ENCODE results near the gene ERI3. TPM values are rescaled to one million over a fixed set of nuclear protein-coding genes. Genes with fewer than 3 reads are reported as not detected.

ERI3 gene
- total RNA-seq, 1 experiment from 2014 or later, result 83.4 TPM

GRCh38 chr1:44271646-44272045 is 83.4 kb downstream of the ERI3 start:
- TF ChIP-seq CTCF (IDR thresholded peaks at IDR 0.05; ENCODE audit: unreplicated experiment), result no peak
- CTCF ChIA-PET, result interaction anchor here (0.9 to 1.7 kb wide), 2 partner anchors 54 to 322 kb away, joined by 3 to 6 read pairs; no protein-coding TSS in a partner anchor
- Mint-ChIP-seq H3K36me3 (ENCODE audit: insufficient read depth, unreplicated experiment) (peaks cover 16% of the 10 kb centered on the region), H3K9me3 (ENCODE audit: unreplicated experiment) (no peaks in the 10 kb centered on the region), H3K27ac (ENCODE audit: low read depth, unreplicated experiment) (peak overlapping the region; percentile 17), H3K4me3 (ENCODE audit: unreplicated experiment) (no peak overlapping the region), H3K27me3 (ENCODE audit: insufficient read depth, unreplicated experiment) (no peaks in the 10 kb centered on the region), H3K4me1 (ENCODE audit: insufficient read depth, unreplicated experiment) (peaks cover 7% of the 10 kb centered on the region)
- DNase-seq (ENCODE audit: unreplicated experiment), result no peak
- POLR2A ChIA-PET, result no interaction called here
- intact Hi-C loops (cut with micrococcal nuclease), result no loop called here
- no TSS peak for BruUV-seq (replicated peaks)

GRCh38 chr1:44270686-44271628 is 84.1 kb downstream of the ERI3 start:
- no peak for TF ChIP-seq CTCF (IDR thresholded peaks at IDR 0.05; ENCODE audit: unreplicated experiment)
- Mint-ChIP-seq H3K27me3 (ENCODE audit: insufficient read depth, unreplicated experiment) (no peaks in the 10 kb centered on the region), H3K4me3 (ENCODE audit: unreplicated experiment) (no peak overlapping the region), H3K36me3 (ENCODE audit: insufficient read depth, unreplicated experiment) (peaks cover 16% of the 10 kb centered on the region), H3K27ac (ENCODE audit: low read depth, unreplicated experiment) (peak overlapping the region; percentile 17), H3K4me1 (ENCODE audit: insufficient read depth, unreplicated experiment) (peaks cover 7% of the 10 kb centered on the region), H3K9me3 (ENCODE audit: unreplicated experiment) (no peaks in the 10 kb centered on the region)
- ChIA-PET POLR2A (no interaction called here), CTCF (interaction anchor here (0.7 to 1.3 kb wide), 3 partner anchors 20 to 381 kb away, joined by 3 read pairs; no protein-coding TSS in a partner anchor)
- intact Hi-C loops (cut with micrococcal nuclease), result no loop called here
- no peak for DNase-seq (ENCODE audit: unreplicated experiment)
- BruUV-seq (replicated peaks), result no TSS peak

GRCh38 chr1:44268054-44268453 is 87.0 kb downstream of the ERI3 start:
- no peak for TF ChIP-seq CTCF (IDR thresholded peaks at IDR 0.05; ENCODE audit: unreplicated experiment)
- no peak for DNase-seq (ENCODE audit: unreplicated experiment)

GRCh38 chr1:44267438-44267837 is 87.6 kb downstream of the ERI3 start:
- Mint-ChIP-seq H3K9me3 (ENCODE audit: unreplicated experiment) (no peaks in the 10 kb centered on the region), H3K4me3 (ENCODE audit: unreplicated experiment) (no peak overlapping the region), H3K36me3 (ENCODE audit: insufficient read depth, unreplicated experiment) (peaks cover 31% of the 10 kb centered on the region), H3K27ac (ENCODE audit: low read depth, unreplicated experiment) (no peak overlapping the region), H3K27me3 (ENCODE audit: insufficient read depth, unreplicated experiment) (no peaks in the 10 kb centered on the region), H3K4me1 (ENCODE audit: insufficient read depth, unreplicated experiment) (peaks cover 11% of the 10 kb centered on the region)
- DNase-seq (ENCODE audit: unreplicated experiment), result no peak
- ChIA-PET CTCF (interaction anchor here (1.0 kb wide), 1 partner anchor 328 kb away, joined by 4 read pairs; no protein-coding TSS in a partner anchor), POLR2A (interaction anchor here (1.1 to 1.4 kb wide), 2 partner anchors 365 to 464 kb away, joined by 3 to 4 read pairs; no protein-coding TSS in a partner anchor)
- no TSS peak for BruUV-seq (replicated peaks)
- TF ChIP-seq CTCF (IDR thresholded peaks at IDR 0.05; ENCODE audit: unreplicated experiment), result no peak
- intact Hi-C loops (cut with micrococcal nuclease), result no loop called here

More at GRCh38 chr1:44268054-44268453, 87.0 kb downstream of the ERI3 start:
- intact Hi-C loops (cut with micrococcal nuclease), result no loop called here
- POLR2A ChIA-PET, result no interaction called here
- Mint-ChIP-seq H3K9me3 (ENCODE audit: unreplicated experiment) (no peaks in the 10 kb centered on the region), H3K27ac (ENCODE audit: low read depth, unreplicated experiment) (no peak overlapping the region), H3K36me3 (ENCODE audit: insufficient read depth, unreplicated experiment) (peaks cover 31% of the 10 kb centered on the region), H3K4me1 (ENCODE audit: insufficient read depth, unreplicated experiment) (peaks cover 7% of the 10 kb centered on the region), H3K27me3 (ENCODE audit: insufficient read depth, unreplicated experiment) (no peaks in the 10 kb centered on the region), H3K4me3 (ENCODE audit: unreplicated experiment) (no peak overlapping the region)
- no TSS peak for BruUV-seq (replicated peaks)
- CTCF ChIA-PET, result interaction anchor here (0.6 to 1.1 kb wide), 4 partner anchors 301 to 385 kb away, joined by 3 to 4 read pairs (median 4); no protein-coding TSS in a partner anchor
